Pancreas (tissue), 10 donors: ENCODE data around the gene HSD17B12. TPM values are rescaled to one million over a fixed set of nuclear protein-coding genes. Genes with fewer than 3 reads are reported as not detected.

Experiments
- ATAC-seq, 4 donors: fragments of 200-7000 bp; cut with Tn5 transposase; one replicate each; pipeline versions ENCODE4 v1.8.0 to v1.9.1; 2020; ENCODE audit warnings: mild to moderate bottlenecking in 4 of 4, moderate library complexity in 4 of 4
- DNase-seq, 6 donors: peaks; one replicate each; pipeline ENCODE4 v3.0.0-alpha.2; 2020
- FAIRE-seq: peaks from 2 replicates; lab custom pipeline; 2012; peaks lifted over from hg19 to GRCh38; lab: Jason Lieb, UNC
- H3K27ac ChIP-seq, 4 donors: fragments of 200-600 bp; sonication (generic); 1 replicate in 3 of 4; 2 replicates in 1 of 4; pipeline versions ENCODE4 v1.5.0 to v1.8.0; 2020
- H3K27me3 ChIP-seq, 4 donors: fragments of 200-600 bp; one replicate each; pipeline ENCODE4 v1.8.0; 2021
- H3K36me3 ChIP-seq, 3 donors: fragments of 200-600 bp; sonication (generic) in 1 of 3; one replicate each; pipeline versions ENCODE4 v1.5.0 to v1.8.0; 2020 to 2021
- H3K4me1 ChIP-seq, 3 donors: fragments of 200-600 bp; one replicate each; pipeline ENCODE4 v1.8.0; 2021
- H3K4me3 ChIP-seq, 4 donors: fragments of 200-600 bp; sonication (generic) in 2 of 4; one replicate each; pipeline versions ENCODE4 v1.5.0 to v1.8.0; 2020 to 2021
- H3K9me3 ChIP-seq, 4 donors: fragments of 200-600 bp; one replicate each; pipeline ENCODE4 v1.8.0; 2021
- WGBS, 2 donors: extraction: QIAGEN DNeasy Blood & Tissue Kit; methylation state at CpG; one replicate each; pipeline ENCODE4 v1.1.7; 2013; 5-methylcytosine and 5-hydroxymethylcytosine counted together
- intact Hi-C, 3 donors: fragments of 100-400 bp; cut with DNase I; formaldehyde crosslinking; loops; one replicate each; pipeline versions ENCODE4 v1.11.1 to v1.14.2; 2022
- polyA plus RNA-seq, 2 donors: library from polyadenylated mRNA; stranded (reverse); fragments of 200-250 nt; gene quantifications; one replicate each; pipeline ENCODE4 v1.2.3, GENCODE V29; 2013
- total RNA-seq, 6 donors: library from RNA; stranded (reverse); fragmentation: NEBNext Ultra II Directional in 4 of 6; extraction: Animal tissue kit (Norgen Biotek cat#: 25700) in 4 of 6; gene quantifications; one replicate each; pipeline versions ENCODE4 v1.2.1 to v1.2.4, GENCODE V29; 2021 to 2023
- TF ChIP-seq, protein P1 (sequence below), 4 donors: fragments of 200-600 bp; sonication (generic) in 3 of 4; IDR thresholded peaks; one replicate each; pipeline versions ENCODE4 v1.5.0 to v1.8.0; 2021; ENCODE audit warnings: antibody characterized with exemption in 4 of 4
- donor health status: healthy with polysubstance abuse.
- donor health status: DM: no; HTN: no; CAD: no; lungs with moderate emphysema.
- donor health status: DM: no; HTN: no; CAD: no.
- donor health status: control.
- donor health status: control.
- donor health status: Bipolar disorder and iron deficiency.
- donor health status: DM: yes; HTN: yes; CAD: no.
- donor health status: DM: no; HTN: no; CAD: no.
- donor health status: DM: no; HTN: no; CAD: no.
- donor health status: DM: yes; HTN: yes; CAD: no.

Gene HSD17B12
- total RNA-seq (10 to 100 TPM; 24.7 to 51.9 (median 43.9) TPM), polyA plus RNA-seq (10 to 100 TPM; 21.0 to 39.1 TPM)

GRCh38 chr11:43680521-43681400, at the start of gene HSD17B12:
HSD17B12 (plus strand) TSS chr11:43680738; CDS start chr11:43680828, 90 bp downstream.
- peak; percentile 96 to 99 (median 98) for ATAC-seq
- TF ChIP-seq, protein P1, sequence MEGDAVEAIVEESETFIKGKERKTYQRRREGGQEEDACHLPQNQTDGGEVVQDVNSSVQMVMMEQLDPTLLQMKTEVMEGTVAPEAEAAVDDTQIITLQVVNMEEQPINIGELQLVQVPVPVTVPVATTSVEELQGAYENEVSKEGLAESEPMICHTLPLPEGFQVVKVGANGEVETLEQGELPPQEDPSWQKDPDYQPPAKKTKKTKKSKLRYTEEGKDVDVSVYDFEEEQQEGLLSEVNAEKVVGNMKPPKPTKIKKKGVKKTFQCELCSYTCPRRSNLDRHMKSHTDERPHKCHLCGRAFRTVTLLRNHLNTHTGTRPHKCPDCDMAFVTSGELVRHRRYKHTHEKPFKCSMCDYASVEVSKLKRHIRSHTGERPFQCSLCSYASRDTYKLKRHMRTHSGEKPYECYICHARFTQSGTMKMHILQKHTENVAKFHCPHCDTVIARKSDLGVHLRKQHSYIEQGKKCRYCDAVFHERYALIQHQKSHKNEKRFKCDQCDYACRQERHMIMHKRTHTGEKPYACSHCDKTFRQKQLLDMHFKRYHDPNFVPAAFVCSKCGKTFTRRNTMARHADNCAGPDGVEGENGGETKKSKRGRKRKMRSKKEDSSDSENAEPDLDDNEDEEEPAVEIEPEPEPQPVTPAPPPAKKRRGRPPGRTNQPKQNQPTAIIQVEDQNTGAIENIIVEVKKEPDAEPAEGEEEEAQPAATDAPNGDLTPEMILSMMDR (IDR thresholded peaks at IDR 0.05) = no peak
- DNase-seq = peak; percentile 96 to 99 (median 98)
- H3K4me3 ChIP-seq = peak within 1 kb of the TSS; percentile 71 to 94 (median 86)
- H3K4me1 ChIP-seq = peaks cover 0 to 17% (median 3%) of the 10 kb centered on the region in 3 donors
- intact Hi-C loops = no loop called here
- no peaks in the 10 kb centered on the region for H3K27me3 ChIP-seq
- H3K27ac ChIP-seq = peak within 1 kb of the TSS; percentile 69 to 95 (median 84)
- peak; percentile 98 for FAIRE-seq
- H3K9me3 ChIP-seq = no peaks in the 10 kb centered on the region
- 0 to 1% methylated on average over 62 of the region's 62 CpGs for whole genome bisulfite sequencing, 2 donors
- no peaks in the 10 kb centered on the region for H3K36me3 ChIP-seq

- Histone ChIP-seq H3K36me3 (no peaks in the 10 kb centered on the region), H3K4me1 (no peaks in the 10 kb centered on the region), H3K27me3 (peaks cover 0 to 23% (median under 1%) of the 10 kb centered on the region in 4 donors), H3K9me3 (no peaks in the 10 kb centered on the region), H3K27ac (no peak overlapping the region), H3K4me3 (no peak overlapping the region)
- intact Hi-C loops = no loop called here
- FAIRE-seq (no peak), ATAC-seq (no peak), DNase-seq (no peak)
- TF ChIP-seq, protein P1 (IDR thresholded peaks at IDR 0.05) = no peak
- WGBS, 2 donors = 19 to 29% methylated on average over 14 of the region's 14 CpGs
Observed at GRCh38 chr11:43631732-43632131, 48.8 kb upstream of the HSD17B12 start.

DNA sequence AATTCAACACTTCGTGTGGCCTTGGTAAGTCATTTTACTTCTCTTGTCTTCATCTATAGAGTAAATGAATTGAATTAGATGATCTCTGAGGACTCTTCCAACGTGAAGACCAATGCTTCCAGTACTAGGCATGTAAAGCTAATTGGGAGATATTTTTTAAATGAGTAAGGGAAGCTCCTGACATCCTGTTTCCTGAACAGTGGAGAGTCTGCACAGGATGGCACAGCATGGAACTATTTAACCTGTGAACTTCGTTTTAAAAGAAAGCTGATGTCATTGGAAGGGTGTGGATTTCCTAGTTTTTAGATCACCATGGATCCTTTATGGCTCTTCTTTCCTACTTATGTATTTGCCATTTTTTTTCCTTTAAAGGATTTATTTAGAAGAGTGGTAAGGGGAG, 48.4 kb upstream of the HSD17B12 start:
- H3K27me3 ChIP-seq = peaks cover 0 to 26% (median 0%) of the 10 kb centered on the region in 4 donors
- H3K36me3 ChIP-seq = no peaks in the 10 kb centered on the region
- H3K27ac ChIP-seq = no peak overlapping the region
- ATAC-seq (no peak), FAIRE-seq (no peak), DNase-seq (no peak)
- intact Hi-C loops = no loop called here
- H3K4me3 ChIP-seq = no peak overlapping the region
- TF ChIP-seq, protein P1 (IDR thresholded peaks at IDR 0.05) = no peak
- H3K9me3 ChIP-seq = no peaks in the 10 kb centered on the region
- no peaks in the 10 kb centered on the region for H3K4me1 ChIP-seq
- WGBS, 2 donors = 5 to 6% methylated on average over 3 of the region's 3 CpGs

DNA sequence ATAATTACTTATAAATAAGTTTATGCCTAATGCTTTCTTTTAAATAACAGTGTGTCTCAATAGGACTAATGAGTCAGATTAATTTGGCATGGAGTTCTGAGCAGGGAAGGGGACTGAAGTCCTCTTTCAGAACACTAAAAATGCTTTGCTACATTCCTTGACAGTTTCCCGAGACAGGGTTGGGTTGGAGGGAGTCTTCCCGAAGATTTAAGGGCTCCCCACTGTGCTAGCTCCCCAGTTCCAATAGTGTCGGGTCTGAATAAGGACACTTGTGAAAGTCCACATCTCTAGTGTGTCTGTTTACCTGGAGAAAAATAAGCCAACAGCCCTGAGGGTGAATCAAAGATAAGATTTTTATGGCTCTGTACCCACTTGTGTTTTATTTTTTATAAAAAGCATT, 41.8 kb upstream of the HSD17B12 start:
- intact Hi-C loops = no loop called here
- no peak for DNase-seq
- no peak for ATAC-seq
- H3K4me3 ChIP-seq = no peak overlapping the region
- H3K4me1 ChIP-seq = peaks cover 0 to 4% (median 0%) of the 10 kb centered on the region in 3 donors
- H3K9me3 ChIP-seq = no peaks in the 10 kb centered on the region
- no peak for FAIRE-seq
- TF ChIP-seq, protein P1 (IDR thresholded peaks at IDR 0.05) = no peak
- no peak overlapping the region for H3K27ac ChIP-seq
- WGBS, 2 donors = 5 to 20% methylated on average over 3 of the region's 3 CpGs
- H3K27me3 ChIP-seq = peaks cover 0 to 21% (median 8%) of the 10 kb centered on the region in 4 donors
- H3K36me3 ChIP-seq = no peaks in the 10 kb centered on the region
